Activated naive CD8-positive, alpha-beta T cell treated with anti-CD3 and anti-CD28 coated beads, Interleukin-2, amount 50 U/mL, for 24 hours (primary cell): ENCODE results near the gene ZSCAN4.

Experiments used
- ATAC-seq: fragments of 150-1000 bp; cut with Tn5 transposase; one replicate; pipeline ENCODE4 v1.10.0; 2021
- DNase-seq: peaks from one replicate; pipeline ENCODE4 v3.0.0; 2021
- H3K27ac Mint-ChIP-seq: one replicate; pipeline ENCODE4 v1.8.0; 2021; ENCODE audit warnings: mild to moderate bottlenecking, mixed read lengths
- H3K27me3 Mint-ChIP-seq: one replicate; pipeline ENCODE4 v1.8.0; 2021; ENCODE audit warnings: mixed read lengths
- H3K36me3 Mint-ChIP-seq: one replicate; pipeline ENCODE4 v1.8.0; 2021; ENCODE audit warnings: low read depth, mixed read lengths
- H3K4me1 Mint-ChIP-seq: one replicate; pipeline ENCODE4 v1.8.0; 2021; ENCODE audit warnings: mixed read lengths
- H3K4me3 Mint-ChIP-seq: one replicate; pipeline ENCODE4 v1.8.0; 2021; ENCODE audit warnings: mild to moderate bottlenecking, moderate library complexity, mixed read lengths
- H3K9me3 Mint-ChIP-seq: one replicate; pipeline ENCODE4 v1.8.0; 2021; ENCODE audit warnings: mixed read lengths

ZSCAN4 gene

DNA sequence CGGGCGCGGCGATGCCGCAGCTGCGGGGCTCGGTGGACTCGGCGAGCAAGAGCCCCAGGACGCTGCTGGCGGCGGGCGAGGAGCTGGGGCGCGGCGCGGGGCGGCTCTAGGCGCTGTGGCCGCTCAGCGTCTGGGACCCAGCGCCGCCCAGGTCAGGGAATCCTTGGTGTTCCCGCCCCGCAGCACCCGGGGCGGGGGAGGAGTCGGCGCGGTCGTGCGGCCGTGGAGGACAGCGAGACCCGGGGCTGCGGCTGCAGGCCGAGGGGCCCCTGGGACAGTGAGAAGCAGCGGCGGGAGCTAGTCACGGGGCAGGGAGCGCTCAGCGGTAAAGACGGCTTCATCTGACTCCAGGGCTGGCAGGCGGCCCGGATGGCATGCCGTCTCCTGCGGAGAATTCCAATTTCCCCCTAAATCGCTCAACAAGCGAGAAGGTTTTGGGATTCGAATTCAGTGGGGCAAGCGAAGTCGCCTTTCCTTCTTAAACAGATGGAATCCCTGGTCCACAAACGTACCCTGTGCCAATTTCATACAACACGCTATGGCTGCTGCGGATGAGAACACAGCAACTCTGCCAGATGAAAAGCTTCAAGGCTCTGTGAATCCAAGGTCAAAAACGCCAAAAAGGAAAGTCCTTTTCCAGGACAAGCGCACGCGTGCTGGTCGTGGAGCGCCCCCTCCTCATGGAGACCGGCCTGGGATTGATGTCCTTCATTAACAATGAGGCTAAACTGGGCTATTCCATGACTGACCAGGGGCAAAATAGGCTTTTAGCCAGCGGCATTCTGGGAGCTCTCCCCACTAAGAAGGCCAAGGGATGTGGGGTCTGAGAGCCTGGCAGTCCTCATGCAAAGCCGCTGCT lies 4.2 kb upstream of the ZSCAN4 start:
- ATAC-seq = peak; percentile 57
- H3K9me3 Mint-ChIP-seq = peaks cover 3% of the 10 kb centered on the region
- peaks cover 45% of the 10 kb centered on the region for H3K27me3 Mint-ChIP-seq
- H3K4me1 Mint-ChIP-seq = peaks cover 2% of the 10 kb centered on the region
- no peak overlapping the region for H3K27ac Mint-ChIP-seq
- no peaks in the 10 kb centered on the region for H3K36me3 Mint-ChIP-seq
- peak overlapping the region; percentile 70 for H3K4me3 Mint-ChIP-seq
- DNase-seq = peak; percentile 13

DNA sequence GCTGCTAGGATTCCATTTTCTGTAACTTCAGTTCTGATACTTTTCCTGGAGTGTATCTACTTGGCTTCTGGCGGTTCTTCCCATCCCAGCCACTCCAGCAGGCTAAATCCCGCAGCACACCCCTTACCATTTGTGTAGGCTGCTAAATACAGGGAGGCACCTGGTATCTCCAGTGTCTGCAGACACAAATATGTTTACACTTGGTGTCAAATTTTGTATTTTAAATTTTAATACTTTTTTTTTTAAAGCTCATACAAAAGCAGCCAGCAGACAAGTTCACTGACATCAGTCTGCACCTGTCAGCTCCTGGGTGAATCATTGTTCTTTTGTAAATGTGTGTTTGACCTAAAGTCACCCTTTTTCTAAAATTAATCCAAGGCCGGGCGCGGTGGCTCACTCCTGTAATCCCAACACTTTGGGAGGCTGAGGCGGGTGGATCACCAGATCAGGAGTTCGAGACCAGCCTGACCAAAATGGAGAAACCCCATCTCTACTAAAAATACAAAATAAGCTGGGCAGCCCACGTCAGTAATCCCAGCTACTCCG lies 3.4 kb upstream of the ZSCAN4 start:
- peaks cover 42% of the 10 kb centered on the region for H3K27me3 Mint-ChIP-seq
- peak overlapping the region; percentile 21 for H3K4me3 Mint-ChIP-seq
- no peaks in the 10 kb centered on the region for H3K36me3 Mint-ChIP-seq

DNA sequence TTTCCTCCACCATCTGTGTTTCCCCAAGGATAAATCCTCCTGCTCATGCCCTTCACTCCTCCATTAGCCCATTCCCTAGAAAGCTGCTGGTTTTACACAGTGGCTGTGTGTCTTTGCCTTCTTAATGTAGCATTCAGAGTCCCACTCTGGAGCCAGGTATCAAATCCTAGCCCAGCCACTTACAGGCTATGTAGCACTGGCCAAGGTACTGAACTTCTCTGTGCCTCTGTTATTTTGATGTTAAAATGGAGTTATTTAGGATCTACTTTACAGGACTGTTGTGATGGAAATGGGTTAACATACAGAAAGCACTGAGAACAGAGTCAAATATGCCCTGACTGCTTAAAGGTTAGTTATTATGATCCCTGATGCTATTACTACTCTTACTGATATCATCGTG lies 1.5 kb upstream of the ZSCAN4 start:
- ATAC-seq = no peak

More for the DNA sequence above, 3.4 kb upstream of the ZSCAN4 start:
- Mint-ChIP-seq H3K9me3 (peaks cover 3% of the 10 kb centered on the region), H3K4me1 (peaks cover 2% of the 10 kb centered on the region), H3K27ac (no peak overlapping the region)
- ATAC-seq = no peak
- DNase-seq = no peak

DNA sequence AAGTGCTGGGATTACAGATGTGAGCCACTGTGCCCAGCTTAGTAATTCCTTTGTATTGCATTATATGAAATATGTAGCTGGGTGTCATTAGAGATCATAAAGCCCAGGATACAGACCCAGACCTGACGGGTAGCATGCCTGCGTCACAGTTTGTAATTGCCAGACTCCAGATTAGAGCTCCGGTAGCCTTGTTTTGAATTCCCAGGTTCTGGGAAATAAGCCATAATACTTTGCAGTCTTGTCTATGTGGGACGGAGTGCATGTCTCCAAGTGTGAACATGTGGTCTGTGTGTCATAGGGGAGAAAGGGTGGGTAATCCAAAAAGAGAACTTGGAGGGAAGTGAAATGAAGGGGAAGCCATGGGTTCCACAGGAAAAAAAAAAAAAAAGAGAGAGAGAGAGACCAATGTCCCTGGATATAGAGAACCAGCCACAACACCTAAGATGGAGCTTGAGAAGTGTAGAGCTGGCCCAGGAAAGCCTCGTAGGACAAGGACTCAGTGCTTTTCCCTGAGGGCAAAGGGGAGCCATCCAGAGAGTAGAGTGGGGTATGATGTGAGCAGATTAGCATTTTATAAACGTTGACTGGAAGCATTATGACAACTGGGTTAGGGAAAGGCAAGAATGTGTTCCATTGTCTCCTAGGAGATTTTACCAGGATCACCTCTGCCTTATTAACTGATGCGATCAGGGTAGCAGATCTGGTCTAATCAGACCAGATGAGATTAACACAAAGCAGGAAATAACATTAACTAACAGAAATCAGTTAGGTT lies 2.6 kb downstream of the ZSCAN4 start:
- Mint-ChIP-seq H3K9me3 (peaks cover 3% of the 10 kb centered on the region), H3K4me3 (no peak overlapping the region), H3K4me1 (no peaks in the 10 kb centered on the region), H3K36me3 (peaks cover 3% of the 10 kb centered on the region), H3K27ac (no peak overlapping the region), H3K27me3 (peaks cover 19% of the 10 kb centered on the region)
- no peak for ATAC-seq
- DNase-seq = no peak

More for the DNA sequence above, 1.5 kb upstream of the ZSCAN4 start:
- H3K27ac Mint-ChIP-seq = no peak overlapping the region
- H3K4me1 Mint-ChIP-seq = peaks cover 2% of the 10 kb centered on the region
- H3K27me3 Mint-ChIP-seq = peaks cover 45% of the 10 kb centered on the region
- peaks cover 3% of the 10 kb centered on the region for H3K9me3 Mint-ChIP-seq
- no peak overlapping the region for H3K4me3 Mint-ChIP-seq
- H3K36me3 Mint-ChIP-seq = no peaks in the 10 kb centered on the region
- DNase-seq = no peak

DNA sequence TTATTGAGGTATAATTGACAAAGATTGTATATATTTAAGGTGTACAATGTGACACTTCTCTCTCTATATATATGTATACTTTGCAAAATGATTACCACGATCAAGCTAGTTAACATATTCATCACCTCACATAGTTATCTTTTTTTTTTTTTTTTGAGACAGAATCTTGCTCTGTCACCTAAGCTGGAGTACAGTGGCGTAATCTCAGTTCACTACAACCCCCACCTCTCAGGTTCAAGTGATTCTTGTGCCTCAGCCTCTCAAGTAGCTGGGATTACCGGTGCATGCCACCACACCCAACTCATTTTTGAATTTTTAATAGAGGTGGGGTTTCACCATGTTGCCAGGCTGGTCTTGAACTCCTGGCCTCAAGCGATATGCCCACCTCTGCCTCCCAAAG lies 3.7 kb downstream of the ZSCAN4 start:
- Mint-ChIP-seq H3K4me3 (no peak overlapping the region), H3K9me3 (peaks cover 8% of the 10 kb centered on the region), H3K27ac (no peak overlapping the region), H3K36me3 (peaks cover 4% of the 10 kb centered on the region), H3K27me3 (peaks cover 23% of the 10 kb centered on the region), H3K4me1 (no peaks in the 10 kb centered on the region)
- DNase-seq (no peak), ATAC-seq (no peak)

DNA sequence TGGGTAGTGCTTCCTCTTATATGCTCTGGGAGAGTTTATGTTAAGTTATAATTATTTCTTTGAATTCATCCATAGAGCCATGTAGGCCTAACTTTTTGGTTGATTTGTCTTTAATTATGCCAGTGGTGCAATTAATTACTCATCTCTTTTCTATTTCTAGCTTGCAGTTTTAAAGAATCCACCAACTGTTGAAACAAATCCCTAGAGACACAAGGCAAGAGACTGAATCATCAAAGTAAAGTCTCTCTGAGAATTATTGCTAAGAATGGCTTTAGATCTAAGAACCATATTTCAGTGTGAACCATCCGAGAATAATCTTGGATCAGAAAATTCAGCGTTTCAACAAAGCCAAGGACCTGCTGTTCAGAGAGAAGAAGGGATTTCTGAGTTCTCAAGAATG lies 7.1 kb downstream of the ZSCAN4 start:
- Mint-ChIP-seq H3K4me3 (no peak overlapping the region), H3K36me3 (peaks cover 9% of the 10 kb centered on the region), H3K9me3 (peaks cover 16% of the 10 kb centered on the region), H3K4me1 (no peaks in the 10 kb centered on the region), H3K27ac (no peak overlapping the region), H3K27me3 (peaks cover 10% of the 10 kb centered on the region)
- DNase-seq = no peak
- no peak for ATAC-seq

DNA sequence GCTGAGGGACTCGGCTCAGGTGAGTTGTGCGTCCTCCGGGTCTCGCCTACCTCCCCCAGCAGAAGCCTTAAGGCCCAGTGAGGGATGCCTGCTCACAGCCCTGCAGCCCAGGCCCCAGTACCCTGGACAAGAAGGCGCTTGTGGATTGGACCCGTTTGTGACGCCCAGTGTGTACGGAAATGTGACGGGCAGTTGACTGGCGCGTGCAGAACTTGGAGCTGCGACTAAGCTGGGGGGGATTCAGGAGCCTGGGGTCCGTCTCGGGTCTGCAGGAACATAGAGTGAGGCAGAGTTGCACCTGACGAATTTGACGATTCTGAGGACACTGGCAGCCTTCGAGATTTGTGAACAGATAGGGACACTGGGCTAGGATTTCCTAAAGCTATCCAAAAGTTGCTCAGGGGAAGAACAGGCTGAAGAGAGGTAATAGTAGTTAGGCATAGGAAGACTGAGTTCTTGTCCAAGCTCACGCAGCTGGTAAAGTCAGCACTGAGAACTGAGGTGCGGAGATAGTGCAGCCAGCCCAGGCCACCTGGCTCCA lies 13.6 kb downstream of the ZSCAN4 start:
- ATAC-seq = no peak
- DNase-seq = no peak
- peaks cover under 1% of the 10 kb centered on the region for H3K27me3 Mint-ChIP-seq
- peak overlapping the region; percentile 93 for H3K27ac Mint-ChIP-seq
- peak overlapping the region; percentile 90 for H3K4me3 Mint-ChIP-seq
- peaks cover 62% of the 10 kb centered on the region for H3K9me3 Mint-ChIP-seq
- peaks cover 34% of the 10 kb centered on the region for H3K4me1 Mint-ChIP-seq
- peaks cover 64% of the 10 kb centered on the region for H3K36me3 Mint-ChIP-seq

DNA sequence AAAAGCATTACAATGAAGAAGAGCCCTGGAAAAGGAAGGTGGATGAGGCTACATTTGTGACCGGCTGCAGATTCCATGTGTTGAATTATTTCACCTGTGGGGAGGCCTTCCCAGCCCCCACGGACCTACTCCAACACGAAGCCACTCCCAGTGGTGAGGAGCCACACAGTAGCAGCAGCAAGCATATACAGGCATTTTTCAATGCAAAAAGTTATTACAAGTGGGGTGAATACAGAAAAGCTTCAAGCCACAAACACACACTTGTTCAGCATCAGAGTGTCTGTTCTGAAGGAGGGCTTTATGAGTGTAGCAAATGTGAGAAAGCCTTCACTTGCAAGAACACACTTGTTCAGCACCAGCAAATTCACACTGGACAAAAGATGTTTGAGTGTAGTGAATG lies 18.0 kb downstream of the ZSCAN4 start:
- Mint-ChIP-seq H3K4me3 (no peak overlapping the region), H3K36me3 (peaks cover 94% of the 10 kb centered on the region), H3K27ac (no peak overlapping the region), H3K4me1 (peaks cover 29% of the 10 kb centered on the region), H3K9me3 (peaks cover 80% of the 10 kb centered on the region), H3K27me3 (no peaks in the 10 kb centered on the region)
- ATAC-seq = no peak
- no peak for DNase-seq

DNA sequence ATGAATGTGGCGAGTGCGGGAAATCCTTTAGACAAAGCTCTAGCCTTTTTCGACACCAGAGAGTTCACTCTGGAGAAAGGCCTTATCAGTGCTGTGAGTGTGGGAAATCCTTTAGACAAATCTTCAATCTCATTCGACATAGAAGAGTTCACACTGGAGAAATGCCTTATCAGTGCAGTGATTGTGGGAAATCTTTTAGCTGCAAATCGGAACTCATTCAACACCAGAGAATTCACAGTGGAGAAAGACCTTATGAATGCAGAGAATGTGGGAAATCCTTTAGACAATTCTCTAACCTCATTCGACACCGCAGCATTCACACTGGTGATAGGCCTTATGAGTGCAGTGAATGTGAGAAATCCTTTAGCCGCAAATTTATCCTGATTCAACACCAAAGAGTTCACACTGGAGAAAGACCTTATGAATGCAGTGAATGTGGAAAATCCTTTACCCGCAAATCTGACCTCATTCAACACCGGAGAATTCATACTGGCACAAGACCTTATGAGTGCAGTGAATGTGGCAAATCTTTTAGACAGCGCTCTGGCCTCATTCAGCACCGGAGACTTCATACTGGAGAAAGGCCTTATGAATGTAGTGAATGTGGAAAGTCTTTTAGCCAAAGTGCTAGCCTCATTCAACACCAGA lies 18.8 kb downstream of the ZSCAN4 start:
- no peak for ATAC-seq
- Mint-ChIP-seq H3K4me3 (no peak overlapping the region), H3K27me3 (no peaks in the 10 kb centered on the region), H3K4me1 (peaks cover 23% of the 10 kb centered on the region), H3K27ac (no peak overlapping the region), H3K36me3 (peaks cover 92% of the 10 kb centered on the region), H3K9me3 (peaks cover 77% of the 10 kb centered on the region)
- no peak for DNase-seq

DNA sequence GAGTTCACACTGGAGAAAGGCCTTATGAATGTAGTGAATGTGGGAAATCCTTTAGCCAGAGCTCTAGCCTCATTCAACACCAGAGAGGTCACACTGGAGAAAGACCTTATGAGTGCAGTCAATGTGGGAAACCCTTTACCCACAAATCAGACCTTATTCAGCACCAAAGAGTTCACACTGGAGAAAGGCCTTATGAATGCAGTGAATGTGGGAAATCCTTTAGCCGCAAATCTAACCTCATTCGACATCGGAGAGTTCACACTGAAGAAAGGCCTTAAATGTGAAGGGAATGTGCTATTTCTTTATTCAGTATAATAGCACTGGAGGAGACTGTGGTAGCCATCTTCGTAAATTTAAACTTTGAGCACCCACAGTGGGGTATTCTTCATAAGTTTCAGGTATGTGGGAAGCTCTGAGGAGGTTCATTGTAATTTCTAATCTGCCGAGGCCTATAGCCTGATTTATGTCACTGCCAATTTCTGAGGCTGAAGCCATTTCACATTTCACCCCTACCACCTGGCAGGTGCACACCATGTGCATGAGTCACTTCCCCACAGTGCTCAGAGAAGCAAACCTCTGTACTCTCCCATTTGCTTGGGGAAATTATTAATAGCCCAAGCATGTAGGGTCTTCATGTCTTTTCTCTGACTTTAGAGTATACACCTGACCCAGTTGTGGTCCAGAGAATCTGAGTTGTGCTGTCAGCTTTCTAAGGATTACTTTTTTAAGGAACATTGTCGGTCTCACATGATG lies 19.5 kb downstream of the ZSCAN4 start:
- H3K4me3 Mint-ChIP-seq = no peak overlapping the region
- H3K27me3 Mint-ChIP-seq = no peaks in the 10 kb centered on the region
- H3K36me3 Mint-ChIP-seq = peaks cover 91% of the 10 kb centered on the region
- DNase-seq = no peak
- peaks cover 16% of the 10 kb centered on the region for H3K4me1 Mint-ChIP-seq
- peaks cover 75% of the 10 kb centered on the region for H3K9me3 Mint-ChIP-seq
- no peak overlapping the region for H3K27ac Mint-ChIP-seq
- ATAC-seq = no peak

DNA sequence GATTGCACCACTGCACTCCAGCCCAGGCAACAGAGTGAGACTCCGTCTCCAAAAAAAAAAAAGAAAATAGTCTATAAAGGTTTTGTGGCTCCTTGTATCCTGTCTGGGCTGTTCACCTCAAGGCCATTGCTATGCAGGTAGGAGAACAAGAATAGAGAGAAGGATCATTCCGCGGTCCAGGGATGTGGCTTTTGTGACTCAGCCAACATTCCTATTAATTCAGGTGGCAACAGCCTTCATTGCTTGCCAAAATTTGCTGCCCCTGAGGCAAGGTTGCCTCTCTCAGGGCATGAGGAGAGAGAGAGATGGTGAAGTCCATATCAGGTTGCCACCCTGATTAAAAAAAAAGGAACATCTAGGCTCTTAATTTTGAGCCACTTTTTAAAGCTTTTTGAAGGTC lies 21.0 kb downstream of the ZSCAN4 start:
- H3K4me3 Mint-ChIP-seq = no peak overlapping the region
- H3K27me3 Mint-ChIP-seq = no peaks in the 10 kb centered on the region
- H3K4me1 Mint-ChIP-seq = peaks cover 3% of the 10 kb centered on the region
- ATAC-seq (no peak), DNase-seq (no peak)
- no peak overlapping the region for H3K27ac Mint-ChIP-seq
- peaks cover 87% of the 10 kb centered on the region for H3K36me3 Mint-ChIP-seq
- H3K9me3 Mint-ChIP-seq = peaks cover 70% of the 10 kb centered on the region

DNA sequence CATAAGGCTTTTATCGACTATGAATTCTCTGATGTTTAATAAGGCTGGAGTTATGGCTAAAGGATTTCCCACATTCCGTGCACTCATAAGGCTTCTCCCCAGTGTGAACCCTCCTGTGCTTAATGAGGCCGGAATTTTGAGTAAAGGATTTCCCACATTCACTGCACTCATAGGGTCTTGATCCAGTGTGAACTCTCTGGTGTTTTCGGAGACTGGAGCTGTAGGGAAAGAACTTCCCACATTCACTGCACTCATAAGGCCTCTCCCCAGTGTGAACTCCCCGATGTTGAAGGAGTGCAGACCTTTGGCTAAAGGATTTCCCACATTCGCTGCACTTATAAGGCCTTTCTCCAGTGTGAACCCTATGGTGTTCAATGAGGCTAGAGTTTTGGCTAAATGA lies 32.9 kb downstream of the ZSCAN4 start:
- H3K36me3 Mint-ChIP-seq = peaks cover 86% of the 10 kb centered on the region
- no peak for DNase-seq
- H3K27me3 Mint-ChIP-seq = no peaks in the 10 kb centered on the region
- H3K9me3 Mint-ChIP-seq = peaks cover 72% of the 10 kb centered on the region
- no peak overlapping the region for H3K4me3 Mint-ChIP-seq
- peaks cover 7% of the 10 kb centered on the region for H3K4me1 Mint-ChIP-seq
- no peak overlapping the region for H3K27ac Mint-ChIP-seq
- ATAC-seq = no peak

DNA sequence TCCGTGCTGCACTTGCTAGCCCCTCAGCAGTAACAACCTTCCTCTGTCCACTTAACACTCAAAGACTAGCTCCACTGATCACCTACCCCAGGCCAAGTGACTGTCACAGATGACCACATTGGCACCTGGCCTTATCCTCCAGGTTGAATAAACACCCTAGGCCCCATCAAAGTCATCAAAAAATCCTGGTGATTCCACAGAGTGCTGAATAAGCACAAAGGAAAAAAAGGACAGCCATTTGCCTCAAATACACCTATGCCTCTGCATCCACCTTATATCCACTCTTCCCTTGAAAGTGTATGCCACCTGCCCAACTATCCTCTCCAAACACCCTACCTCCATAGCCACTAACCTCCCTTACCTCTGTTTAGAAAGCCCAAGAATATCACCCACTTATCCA lies 37.6 kb downstream of the ZSCAN4 start:
- Mint-ChIP-seq H3K9me3 (peaks cover 58% of the 10 kb centered on the region), H3K4me1 (peaks cover 26% of the 10 kb centered on the region), H3K36me3 (peaks cover 80% of the 10 kb centered on the region), H3K27ac (no peak overlapping the region), H3K27me3 (peaks cover 6% of the 10 kb centered on the region), H3K4me3 (no peak overlapping the region)
- DNase-seq (no peak), ATAC-seq (no peak)
